GM10266 (cell line): ENCODE measurements around the gene PWWP2A.

Experiments used
- DNase-seq: peaks from one replicate; pipeline ENCODE4 v3.0.0; 2012; ENCODE audit errors: extremely low spot score
- CTCF ChIP-seq: IDR thresholded peaks from 2 replicates; pipeline ENCODE4 v1.5.1; 2012; ENCODE audit warnings: mild to moderate bottlenecking, low read depth; ENCODE audit not compliant: control insufficient read depth, insufficient read depth; ENCODE audit errors: missing control alignments

Gene PWWP2A

GRCh38 chr5:160097991-160098390 lies 21.3 kb downstream of the PWWP2A start:
- DNase-seq, result no peak
- no peak for TF ChIP-seq CTCF

- no peak for TF ChIP-seq CTCF
- DNase-seq, result no peak
Measured at GRCh38 chr5:160096178-160096577, 23.1 kb downstream of the PWWP2A start.

GRCh38 chr5:160092960-160093707 lies 26.1 kb downstream of the PWWP2A start:
- TF ChIP-seq CTCF, result no peak
- DNase-seq, result peak; percentile 43

- TF ChIP-seq CTCF, result no peak
- DNase-seq, result no peak
Measured at GRCh38 chr5:160092514-160092913, 26.7 kb downstream of the PWWP2A start.

- TF ChIP-seq CTCF, result no peak
- DNase-seq, result no peak
Measured at GRCh38 chr5:160090059-160090458, 29.2 kb downstream of the PWWP2A start.

GRCh38 chr5:160089531-160089930 lies 29.7 kb downstream of the PWWP2A start:
- no peak for TF ChIP-seq CTCF
- no peak for DNase-seq

GRCh38 chr5:160088805-160089204 lies 30.4 kb downstream of the PWWP2A start:
- no peak for DNase-seq
- no peak for TF ChIP-seq CTCF
